ENCODE results near the gene NUDT5. TPM values are rescaled to one million over a fixed set of nuclear protein-coding genes. Genes with fewer than 3 reads are reported as not detected.

Gene NUDT5
- total and polyA plus RNA-seq, 7 experiments from 2014 or later, result 24.5 to 89.4 (median 47.4) TPM

- Mint-ChIP-seq H3K27me3 (no peaks in the 10 kb centered on the region), H3K9me3 (peaks cover 0 to 2% (median 0%) of the 10 kb centered on the region in 11 donors), H3K4me3 (peak overlapping the region; percentile 80 to 93 (median 89)), H3K27ac (peak overlapping the region; percentile 39 to 93 (median 82)), H3K36me3 (peaks cover 0 to 17% (median 0%) of the 10 kb centered on the region in 5 donors), H3K4me1 (peaks cover 12 to 35% (median 26%) of the 10 kb centered on the region in 7 donors)
- POLR2A ChIA-PET, result interaction anchor here (0.6 kb wide), 1 partner anchor 13 kb away, joined by 3 read pairs; no protein-coding TSS in a partner anchor
- peaks cover 5 to 12% of the 10 kb centered on the region in 2 donors for H3K4me1 ChIP-seq (ENCODE audit: control insufficient read depth in 2 of 2, insufficient read depth in 2 of 2, low read length in 2 of 2)
- intact Hi-C loops (cut with micrococcal nuclease), result loop anchor here in 1 of 2 donors (2.0 kb wide), 1 partner anchor 968 kb away; no protein-coding TSS in a partner anchor
- ATAC-seq (no peak), DNase-seq (peak in 6 of 9 donors; percentile 4 to 29 (median 21))
- H3K4me3 ChIP-seq (ENCODE audit: low read length), result peak overlapping the region; percentile 48
- H3K27ac ChIP-seq (ENCODE audit: low read depth, low read length), result peak overlapping the region; percentile 85
- H3K9me3 ChIP-seq (ENCODE audit: control insufficient read depth in 2 of 3, low read length in 3 of 3), result no peaks in the 10 kb centered on the region
- CTCF ChIA-PET, result interaction anchor here (0.6 kb wide), 1 partner anchor 101 kb away, joined by 3 read pairs; no protein-coding TSS in a partner anchor
- peaks cover 0 to under 1% (median 0%) of the 10 kb centered on the region in 3 experiments for H3K36me3 ChIP-seq (ENCODE audit: control insufficient read depth in 2 of 3, insufficient read depth in 3 of 3, low read length in 3 of 3)
- no peaks in the 10 kb centered on the region for H3K27me3 ChIP-seq (ENCODE audit: control insufficient read depth in 2 of 2, insufficient read depth in 2 of 2, low read length in 2 of 2)
These were observed 65.3 kb downstream of the NUDT5 start for GRCh38 chr10:12130237-12130872.

- peaks cover 0 to 18% (median 0%) of the 10 kb centered on the region in 5 donors for H3K36me3 Mint-ChIP-seq
- peaks cover 0 to 2% (median 0%) of the 10 kb centered on the region in 11 donors for H3K9me3 Mint-ChIP-seq
- Histone ChIP-seq H3K4me1 (ENCODE audit: control insufficient read depth in 2 of 2, insufficient read depth in 2 of 2, low read length in 2 of 2) (peaks cover 5 to 12% of the 10 kb centered on the region in 2 donors), H3K27ac (ENCODE audit: low read depth, low read length) (peak within 1 kb of the TSS; percentile 85), H3K36me3 (ENCODE audit: control insufficient read depth in 2 of 3, insufficient read depth in 3 of 3, low read length in 3 of 3) (no peaks in the 10 kb centered on the region), H3K27me3 (ENCODE audit: control insufficient read depth in 2 of 2, insufficient read depth in 2 of 2, low read length in 2 of 2) (no peaks in the 10 kb centered on the region), H3K9me3 (ENCODE audit: control insufficient read depth in 2 of 3, low read length in 3 of 3) (no peaks in the 10 kb centered on the region), H3K4me3 (ENCODE audit: low read length) (peak within 1 kb of the TSS; percentile 48)
- H3K27ac Mint-ChIP-seq, result peak within 1 kb of the TSS; percentile 52 to 93 (median 83)
- CTCF ChIA-PET, result interaction anchor here (0.6 kb wide), 1 partner anchor 100 kb away, joined by 3 read pairs; no protein-coding TSS in a partner anchor
- intact Hi-C loops (cut with micrococcal nuclease), result loop anchor here (1.0 to 10.0 kb wide), 8 partner anchors 17 to 1218 kb away; partner anchors contain the start of genes DHTKD1 (in 2 of the 2), NUDT5 (in 2 of the 2), PROSER2 (in 1 of the 2) and SEPHS1 (in 1 of the 2)
- peak; percentile 96 for ATAC-seq
- H3K4me1 Mint-ChIP-seq, result peaks cover 12 to 35% (median 26%) of the 10 kb centered on the region in 7 donors
- H3K27me3 Mint-ChIP-seq, result no peaks in the 10 kb centered on the region
- POLR2A ChIA-PET, result interaction anchor here (0.6 to 1.0 kb wide), 5 partner anchors 13 to 1223 kb away, joined by 3 to 5 read pairs (median 3); partner anchors contain the start of gene UPF2
- DNase-seq, result peak; percentile 89 to 100 (median 95)
- H3K4me3 Mint-ChIP-seq, result peak within 1 kb of the TSS; percentile 83 to 93 (median 89)
These were observed 66.2 kb downstream of the NUDT5 start, which contains the start of gene SEC61A2 for GRCh38 chr10:12129222-12130111. Gene SEC61A2 (plus strand): TSS chr10:12129677. CDS start chr10:12129788, 111 bp downstream.

- ATAC-seq (no peak), DNase-seq (no peak)
- no peak overlapping the region for H3K27ac ChIP-seq (ENCODE audit: low read depth, low read length)
- intact Hi-C loops (cut with micrococcal nuclease), result loop anchor here (1.0 to 10.0 kb wide), 6 partner anchors 8 to 979 kb away; partner anchors contain the start of genes CAMK1D (in 1 of the 2), OPTN (in 1 of the 2) and PROSER2 (in 1 of the 2)
- POLR2A ChIA-PET, result interaction anchor here (0.7 kb wide), 1 partner anchor 9 kb away, joined by 3 read pairs; no protein-coding TSS in a partner anchor
- CTCF ChIA-PET, result no interaction called here
- no peaks in the 10 kb centered on the region for H3K9me3 Mint-ChIP-seq
- no peaks in the 10 kb centered on the region for H3K4me1 ChIP-seq (ENCODE audit: control insufficient read depth in 2 of 2, insufficient read depth in 2 of 2, low read length in 2 of 2)
- no peak overlapping the region for H3K4me3 Mint-ChIP-seq
- H3K27me3 ChIP-seq (ENCODE audit: control insufficient read depth in 2 of 2, insufficient read depth in 2 of 2, low read length in 2 of 2), result no peaks in the 10 kb centered on the region
- H3K36me3 Mint-ChIP-seq, result peaks cover 0 to 38% (median 27%) of the 10 kb centered on the region in 5 donors
- H3K27ac Mint-ChIP-seq, result peak overlapping the region in 1 of 9 donors; percentile 86
- no peaks in the 10 kb centered on the region for H3K9me3 ChIP-seq (ENCODE audit: control insufficient read depth in 2 of 3, low read length in 3 of 3)
- peaks cover 0 to 25% (median 0%) of the 10 kb centered on the region in 3 experiments for H3K36me3 ChIP-seq (ENCODE audit: control insufficient read depth in 2 of 3, insufficient read depth in 3 of 3, low read length in 3 of 3)
- H3K4me3 ChIP-seq (ENCODE audit: low read length), result no peak overlapping the region
- H3K27me3 Mint-ChIP-seq, result no peaks in the 10 kb centered on the region
- H3K4me1 Mint-ChIP-seq, result peaks cover 1 to 31% (median 7%) of the 10 kb centered on the region in 7 donors
These were observed 74.0 kb downstream of the NUDT5 start for GRCh38 chr10:12121673-12122072.

Small RNAs within 50 kb of the gene (microRNA-seq; reads per million reads assigned to microRNA genes)
- not detected for gene MIR548AK (ENCODE audit: borderline microRNAs expressed)

Other genes starting within 250 kb of the NUDT5 start
- 10 to 100 TPM; 27.2 to 40.5 (median 36.3) TPM for gene UPF2, start 153.1 kb downstream of the NUDT5 start, total RNA-seq
- gene UPF2, start 153.1 kb downstream of the NUDT5 start, polyA plus RNA-seq, result 10 to 100 TPM in 1 of 2 donors, 1 to 10 TPM in 1; 9.0 to 10.6 TPM
- 10 to 100 TPM; 10.8 to 25.9 (median 12.5) TPM for gene DHTKD1, start 126.9 kb downstream of the NUDT5 start, total RNA-seq
- gene DHTKD1, start 126.9 kb downstream of the NUDT5 start, polyA plus RNA-seq, result 1 to 10 TPM; 5.0 to 8.0 TPM
- 10 to 100 TPM in 3 of 5 experiments, 1 to 10 TPM in 2; 7.8 to 15.7 (median 12.7) TPM for gene SEC61A2, start 66.2 kb downstream of the NUDT5 start, total RNA-seq
- gene SEC61A2, start 66.2 kb downstream of the NUDT5 start, polyA plus RNA-seq, result 1 to 10 TPM; 1.9 to 2.2 TPM
- gene CDC123, start 297 bp upstream of the NUDT5 start, total RNA-seq, result 10 to 100 TPM; 27.0 to 97.8 (median 34.2) TPM
- gene CDC123, start 297 bp upstream of the NUDT5 start, polyA plus RNA-seq, result 10 to 100 TPM; 80.8 to 95.5 TPM
- 10 to 100 TPM; 12.5 to 43.2 (median 18.7) TPM for gene CAMK1D, start 153.7 kb upstream of the NUDT5 start, total RNA-seq
- 10 to 100 TPM; 14.9 to 18.6 TPM for gene CAMK1D, start 153.7 kb upstream of the NUDT5 start, polyA plus RNA-seq